Activated CD8-positive, alpha-beta memory T cell treated with anti-CD3 and anti-CD28 coated beads for 36 hours (primary cell): ENCODE results near the gene ARL4C. TPM values are rescaled to one million over a fixed set of nuclear protein-coding genes. Genes with fewer than 3 reads are reported as not detected.

Source experiments
- CTCF ChIA-PET: fragments of 350-600 bp; sonication (Branson Sonifier 250); formaldehyde crosslinking; loops from one replicate; lab custom pipeline; 2021; ENCODE audit warnings: antibody characterized with exemption; lab: Charles Lee
- POLR2A ChIA-PET: fragments of 350-600 bp; sonication (Branson Sonifier 250); formaldehyde crosslinking; loops from one replicate; lab custom pipeline; 2021; ENCODE audit warnings: antibody characterized with exemption; lab: Charles Lee
- total RNA-seq, 2 experiments: library from RNA; stranded (reverse); gene quantifications; one replicate each; pipeline ENCODE4 v1.2.3, GENCODE V29; 2021

Gene ARL4C
- total RNA-seq, 2 experiments from 2014 or later: 43.1 to 43.9 TPM

- CTCF ChIA-PET: no interaction called here
- POLR2A ChIA-PET: interaction anchor here (1.7 kb wide), 1 partner anchor 12 kb away, joined by 8 read pairs; no protein-coding TSS in a partner anchor
Measured at GRCh38 chr2:234458466-234458865, 38.4 kb downstream of the ARL4C start.

GRCh38 chr2:234457421-234457820, 39.5 kb downstream of the ARL4C start:
- POLR2A ChIA-PET: no interaction called here
- CTCF ChIA-PET: no interaction called here

GRCh38 chr2:234455246-234455645, 41.6 kb downstream of the ARL4C start:
- ChIA-PET POLR2A (interaction anchor here (0.9 to 1.8 kb wide), 2 partner anchors 9 to 41 kb away, joined by 4 to 5 read pairs; no protein-coding TSS in a partner anchor), CTCF (interaction anchor here (1.1 to 1.7 kb wide), 3 partner anchors 9 to 146 kb away, joined by 3 to 4 read pairs (median 4); no protein-coding TSS in a partner anchor)

GRCh38 chr2:234454433-234454832, 42.4 kb downstream of the ARL4C start:
- POLR2A ChIA-PET: interaction anchor here (0.8 to 1.8 kb wide), 3 partner anchors 10 to 165 kb away, joined by 3 to 5 read pairs (median 4); no protein-coding TSS in a partner anchor

GRCh38 chr2:234453216-234453615, 43.7 kb downstream of the ARL4C start:
- ChIA-PET POLR2A (interaction anchor here (1.8 kb wide), 1 partner anchor 11 kb away, joined by 5 read pairs; no protein-coding TSS in a partner anchor), CTCF (no interaction called here)

More at GRCh38 chr2:234454433-234454832, 42.4 kb downstream of the ARL4C start:
- CTCF ChIA-PET: interaction anchor here (0.6 to 1.7 kb wide), 6 partner anchors 10 to 145 kb away, joined by 3 to 4 read pairs (median 3); no protein-coding TSS in a partner anchor

GRCh38 chr2:234451852-234452625, 44.8 kb downstream of the ARL4C start:
- ChIA-PET CTCF (interaction anchor here (0.9 to 1.1 kb wide), 2 partner anchors 9 to 162 kb away, joined by 3 to 4 read pairs; no protein-coding TSS in a partner anchor), POLR2A (interaction anchor here (0.7 kb wide), 3 partner anchors 25 to 1711 kb away, joined by 4 read pairs; no protein-coding TSS in a partner anchor)

GRCh38 chr2:234451242-234451641, 45.6 kb downstream of the ARL4C start:
- ChIA-PET POLR2A (no interaction called here), CTCF (interaction anchor here (0.9 to 1.5 kb wide), 2 partner anchors 8 kb away, joined by 3 to 5 read pairs; no protein-coding TSS in a partner anchor)

GRCh38 chr2:234450431-234451124, 46.3 kb downstream of the ARL4C start:
- ChIA-PET CTCF (interaction anchor here (1.5 kb wide), 1 partner anchor 9 kb away, joined by 5 read pairs; no protein-coding TSS in a partner anchor), POLR2A (no interaction called here)

GRCh38 chr2:234448506-234449184, 48.2 kb downstream of the ARL4C start:
- CTCF ChIA-PET: interaction anchor here (1.2 to 1.4 kb wide), 2 partner anchors 20 to 313 kb away, joined by 3 read pairs; no protein-coding TSS in a partner anchor
- POLR2A ChIA-PET: no interaction called here

- POLR2A ChIA-PET: interaction anchor here (1.5 kb wide), 1 partner anchor 159 kb away, joined by 3 read pairs; no protein-coding TSS in a partner anchor
- CTCF ChIA-PET: no interaction called here
Measured at GRCh38 chr2:234447963-234448362, 48.9 kb downstream of the ARL4C start.

GRCh38 chr2:234447189-234447588, 49.7 kb downstream of the ARL4C start:
- ChIA-PET POLR2A (interaction anchor here (0.7 to 2.0 kb wide), 6 partner anchors 12 to 1903 kb away, joined by 3 to 13 read pairs (median 6); no protein-coding TSS in a partner anchor), CTCF (interaction anchor here (1.3 kb wide), 1 partner anchor 41 kb away, joined by 3 read pairs; no protein-coding TSS in a partner anchor)

- POLR2A ChIA-PET: interaction anchor here (0.6 to 2.0 kb wide), 9 partner anchors 13 to 1902 kb away, joined by 3 to 13 read pairs (median 4); no protein-coding TSS in a partner anchor
- CTCF ChIA-PET: interaction anchor here (1.3 kb wide), 1 partner anchor 42 kb away, joined by 3 read pairs; no protein-coding TSS in a partner anchor
Measured at GRCh38 chr2:234446404-234447076, 50.3 kb downstream of the ARL4C start.

GRCh38 chr2:234444893-234445292, 52.0 kb downstream of the ARL4C start:
- POLR2A ChIA-PET: no interaction called here
- CTCF ChIA-PET: no interaction called here

GRCh38 chr2:234444242-234444730, 52.6 kb downstream of the ARL4C start:
- CTCF ChIA-PET: no interaction called here
- POLR2A ChIA-PET: no interaction called here
